Erythroblast (primary cell): ENCODE data around the gene PSTK.

Source experiments
- GATA1 ChIP-seq: IDR thresholded peaks from 2 replicates; pipeline ENCODE4 v1.6.1; 2011; ENCODE audit warnings: low read depth, mild to moderate bottlenecking, control low read depth, low read length, moderate library complexity
- POLR2A ChIP-seq: IDR thresholded peaks from 2 replicates; pipeline ENCODE4 v1.6.1; 2011; ENCODE audit warnings: mild to moderate bottlenecking, low read length

- no peak for TF ChIP-seq POLR2A
- no peak for TF ChIP-seq GATA1
Measured at GRCh38 chr10:123017421-123018165, 37.4 kb downstream of the PSTK start.
